DOHH2 (cell line): ENCODE results near the gene COL5A3.

Source experiments
- H3F3A ChIP-seq: fragments of 200-600 bp; sonication (generic), shearing (Covaris generic); 2 replicates; pipeline ENCODE4 v1.6.0; 2016; ENCODE audit warnings: antibody characterized with exemption, mild to moderate bottlenecking; ENCODE audit not compliant: control insufficient read depth, insufficient read depth
- H3K27ac ChIP-seq: fragments of 200-600 bp; sonication (generic); 2 replicates; pipeline ENCODE4 v1.5.1; 2014; ENCODE audit warnings: low read depth, mild to moderate bottlenecking, low read length, moderate library complexity
- H3K27me3 ChIP-seq: fragments of 200-600 bp; sonication (generic); 2 replicates; pipeline ENCODE4 v1.6.1; 2014; ENCODE audit warnings: mild to moderate bottlenecking, low read length, mixed read lengths; ENCODE audit not compliant: control insufficient read depth
- H3K36me3 ChIP-seq: fragments of 200-600 bp; sonication (generic); 2 replicates; pipeline ENCODE4 v1.6.1; 2014; ENCODE audit warnings: mild to moderate bottlenecking, low read length, moderate library complexity, mixed read lengths; ENCODE audit not compliant: control insufficient read depth
- H3K4me1 ChIP-seq: fragments of 200-600 bp; sonication (generic); 2 replicates; pipeline ENCODE4 v1.6.1; 2014; ENCODE audit warnings: mild to moderate bottlenecking, low read length, mixed read lengths; ENCODE audit not compliant: control insufficient read depth
- H3K4me2 ChIP-seq: fragments of 200-600 bp; sonication (generic); 2 replicates; pipeline ENCODE4 v1.6.0; 2014; ENCODE audit warnings: mild to moderate bottlenecking, low read length, moderate library complexity
- H3K4me3 ChIP-seq: fragments of 200-600 bp; sonication (generic); 2 replicates; pipeline ENCODE4 v1.5.1; 2014; ENCODE audit warnings: mild to moderate bottlenecking, low read length, mixed read lengths
- H3K79me2 ChIP-seq: fragments of 200-600 bp; sonication (generic); 2 replicates; pipeline ENCODE4 v1.6.1; 2014; ENCODE audit warnings: mild to moderate bottlenecking, low read length, mixed read lengths; ENCODE audit not compliant: control insufficient read depth
- H3K9me2 ChIP-seq: fragments of 200-600 bp; sonication (generic); replicated peaks from 2 replicates; pipeline ENCODE4 v1.6.1; 2014; ENCODE audit warnings: mild to moderate bottlenecking, low read length, mixed read lengths; ENCODE audit not compliant: control insufficient read depth
- H3K9me3 ChIP-seq: fragments of 200-600 bp; sonication (generic); 2 replicates; pipeline ENCODE4 v1.6.1; 2014; ENCODE audit warnings: antibody characterized with exemption, low read length, mixed read lengths; ENCODE audit not compliant: control insufficient read depth, insufficient read depth
- H4K20me1 ChIP-seq: fragments of 200-600 bp; sonication (generic); 2 replicates; pipeline ENCODE4 v1.6.0; 2014; ENCODE audit warnings: low read depth, mild to moderate bottlenecking, antibody characterized with exemption, low read length, moderate library complexity; ENCODE audit not compliant: control insufficient read depth, insufficient read depth
- CTCF ChIP-seq: fragments of 200-600 bp; sonication (generic); IDR thresholded peaks from one replicate; pipeline ENCODE4 v1.5.1; 2014; ENCODE audit warnings: antibody characterized with exemption, mild to moderate bottlenecking, low read depth, low read length; ENCODE audit not compliant: poor library complexity, severe bottlenecking
- EZH2phosphoT487 ChIP-seq: fragments of 200-600 bp; sonication (generic); IDR thresholded peaks from 2 replicates; pipeline ENCODE4 v1.6.1; 2017; ENCODE audit warnings: borderline replicate concordance, mild to moderate bottlenecking, antibody characterized with exemption, low read length, moderate library complexity, mixed read lengths

Gene COL5A3

GRCh38 chr19:9970481-9970880, 39.8 kb downstream of the COL5A3 start:
- H3K27ac ChIP-seq, result no peak overlapping the region
- no peaks in the 10 kb centered on the region for H3K9me2 ChIP-seq
- H3K79me2 ChIP-seq, result no peaks in the 10 kb centered on the region
- no peaks in the 10 kb centered on the region for H3K4me1 ChIP-seq
- H3K36me3 ChIP-seq, result no peaks in the 10 kb centered on the region
- no peaks in the 10 kb centered on the region for H3K27me3 ChIP-seq
- no peaks in the 10 kb centered on the region for H3F3A ChIP-seq
- H4K20me1 ChIP-seq, result no peaks in the 10 kb centered on the region
- no peak for TF ChIP-seq EZH2phosphoT487
- no peak for TF ChIP-seq CTCF
- no peak overlapping the region for H3K4me2 ChIP-seq
- H3K9me3 ChIP-seq, result no peaks in the 10 kb centered on the region
- H3K4me3 ChIP-seq, result no peak overlapping the region

- no peaks in the 10 kb centered on the region for H3F3A ChIP-seq
- no peak overlapping the region for H3K4me2 ChIP-seq
- H4K20me1 ChIP-seq, result no peaks in the 10 kb centered on the region
- H3K36me3 ChIP-seq, result no peaks in the 10 kb centered on the region
- H3K27ac ChIP-seq, result no peak overlapping the region
- H3K79me2 ChIP-seq, result no peaks in the 10 kb centered on the region
- H3K4me3 ChIP-seq, result no peak overlapping the region
- no peaks in the 10 kb centered on the region for H3K9me3 ChIP-seq
- H3K27me3 ChIP-seq, result no peaks in the 10 kb centered on the region
- no peak for TF ChIP-seq CTCF
- no peak for TF ChIP-seq EZH2phosphoT487
- H3K4me1 ChIP-seq, result no peaks in the 10 kb centered on the region
- H3K9me2 ChIP-seq, result no peaks in the 10 kb centered on the region
Measured at GRCh38 chr19:9969688-9969975, 40.7 kb downstream of the COL5A3 start.

- no peaks in the 10 kb centered on the region for H3K9me2 ChIP-seq
- no peaks in the 10 kb centered on the region for H3K27me3 ChIP-seq
- H3K9me3 ChIP-seq, result no peaks in the 10 kb centered on the region
- H3K4me2 ChIP-seq, result no peak overlapping the region
- no peaks in the 10 kb centered on the region for H3K79me2 ChIP-seq
- no peaks in the 10 kb centered on the region for H3F3A ChIP-seq
- no peak for TF ChIP-seq EZH2phosphoT487
- TF ChIP-seq CTCF, result no peak
- H3K4me1 ChIP-seq, result no peaks in the 10 kb centered on the region
- H4K20me1 ChIP-seq, result no peaks in the 10 kb centered on the region
- no peak overlapping the region for H3K4me3 ChIP-seq
- no peak overlapping the region for H3K27ac ChIP-seq
- H3K36me3 ChIP-seq, result no peaks in the 10 kb centered on the region
Measured at GRCh38 chr19:9968820-9969687, 41.2 kb downstream of the COL5A3 start.
